ENCODE results near the gene PRKX. TPM values are rescaled to one million over a fixed set of nuclear protein-coding genes. Genes with fewer than 3 reads are reported as not detected.
A peak's percentile ranks its signal among the peaks of the same experiment; 100 is the strongest.
"Not testable (repeated sequence)": the region's sequence is repeated elsewhere in the genome, so short reads cannot be mapped to it uniquely, and the experiment has no call there.

Gene PRKX
- total RNA-seq, 4 donors from 2014 or later = 1.1 to 69.7 (median 18.1) TPM

DNA sequence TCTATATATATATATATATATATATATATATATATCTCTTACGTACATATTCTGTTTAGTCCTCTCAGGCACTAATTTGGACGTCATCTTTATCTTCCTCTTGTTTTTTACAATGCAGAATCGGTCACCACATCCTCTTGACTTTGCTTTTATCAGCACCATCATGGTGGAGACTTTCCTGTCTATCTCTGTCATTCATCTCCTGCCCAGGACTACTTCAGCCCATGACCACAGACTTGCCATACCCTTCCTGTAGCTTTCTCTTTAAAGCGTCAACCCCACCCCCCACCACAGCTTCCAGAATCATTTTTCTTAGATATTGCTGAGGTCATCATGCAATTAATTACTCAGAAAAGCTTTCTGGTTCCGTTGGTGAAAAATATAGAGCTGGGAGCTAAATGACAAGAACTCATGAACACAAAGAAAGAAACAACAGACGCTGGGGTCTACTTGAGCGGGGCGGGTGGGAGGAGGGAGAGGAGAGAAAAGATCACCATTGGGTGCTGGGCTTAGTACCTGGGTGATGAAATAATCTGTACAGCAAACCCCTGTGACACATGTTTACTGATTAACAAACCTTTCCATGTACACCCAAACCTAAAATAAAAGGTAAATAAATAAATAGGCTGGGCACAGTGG lies 30.5 kb upstream of the PRKX start:
- Histone ChIP-seq H3K27me3 (no peaks in the 10 kb centered on the region), H3K4me1 (no peaks in the 10 kb centered on the region), H3K4me3 (no peak overlapping the region), H3K9me3 (no peaks in the 10 kb centered on the region), H3K36me3 (no peaks in the 10 kb centered on the region), H3K27ac (no peak overlapping the region)
- in situ Hi-C loops (cut with MboI; ENCODE audit: low pct_ligation_motif_present in 1 of 4, low pct_unique_long_range_greater_than_20kb in 1 of 4, low sequenced_read_pairs in 3 of 4) = no loop called here
- 17 to 56% methylated on average over 1 to 8 of the region's 8 CpGs for WGBS, 2 donors (ENCODE audit: low coverage in 1 of 2)
- TF ChIP-seq CTCF (IDR thresholded peaks at IDR 0.05) (no peak), EP300 (IDR thresholded peaks at IDR 0.05; ENCODE audit: low read depth) (no peak), POLR2A (IDR thresholded peaks at IDR 0.05) (no peak), POLR2AphosphoS5 (IDR thresholded peaks at IDR 0.05) (no peak)
- intact Hi-C loops (cut with DNase I; ENCODE audit: low total_unique reads) = no loop called here
- peak; percentile 9 for DNase-seq

GRCh38 chrX:3740946-3741345 lies 27.5 kb upstream of the PRKX start:
- H3K27me3 ChIP-seq; in situ Hi-C loops (cut with MboI; ENCODE audit: low pct_ligation_motif_present in 1 of 4, low pct_unique_long_range_greater_than_20kb in 1 of 4, low sequenced_read_pairs in 3 of 4): not testable (repeated sequence)

DNA sequence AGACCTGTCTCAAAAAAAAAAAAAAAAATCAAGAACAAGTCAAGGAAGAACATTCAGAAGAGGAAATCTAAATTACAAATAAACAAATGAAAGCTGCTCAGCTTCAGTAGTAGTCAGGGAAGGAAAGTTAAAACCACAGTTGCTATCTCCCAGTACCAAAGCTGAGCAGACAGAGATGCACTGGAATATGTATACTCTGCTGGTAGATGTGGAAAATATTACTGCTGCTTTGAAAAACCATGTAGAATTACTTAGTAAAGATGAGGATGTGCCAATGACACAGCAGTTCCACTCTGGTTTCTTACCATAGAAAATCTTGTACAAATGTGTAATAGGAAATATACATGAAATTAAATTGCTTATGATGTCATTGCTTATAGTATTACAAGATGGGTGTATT lies 25.1 kb upstream of the PRKX start:
- Histone ChIP-seq H3K9me3 (no peaks in the 10 kb centered on the region), H3K27me3 (no peaks in the 10 kb centered on the region), H3K27ac (no peak overlapping the region), H3K4me1 (no peaks in the 10 kb centered on the region), H3K4me3 (no peak overlapping the region), H3K36me3 (no peaks in the 10 kb centered on the region)
- in situ Hi-C loops (cut with MboI; ENCODE audit: low pct_ligation_motif_present in 1 of 4, low pct_unique_long_range_greater_than_20kb in 1 of 4, low sequenced_read_pairs in 3 of 4) = no loop called here
- intact Hi-C loops (cut with DNase I; ENCODE audit: low total_unique reads) = loop anchor here (10.0 kb wide), 1 partner anchor 56 kb away; no protein-coding TSS in a partner anchor
- TF ChIP-seq EP300 (IDR thresholded peaks at IDR 0.05; ENCODE audit: low read depth) (no peak), CTCF (IDR thresholded peaks at IDR 0.05) (no peak), POLR2AphosphoS5 (IDR thresholded peaks at IDR 0.05) (no peak), POLR2A (IDR thresholded peaks at IDR 0.05) (no peak)
- DNase-seq = no peak

More at GRCh38 chrX:3740946-3741345, 27.5 kb upstream of the PRKX start:
- H3K4me3 ChIP-seq; DNase-seq; H3K27ac ChIP-seq; H3K4me1 ChIP-seq; H3K36me3 ChIP-seq; H3K9me3 ChIP-seq; intact Hi-C loops (cut with DNase I; ENCODE audit: low total_unique reads): not testable (repeated sequence)
- 92% methylated on average over 8 of the region's 8 CpGs; no CpG with 5 or more reads in 1 of the 2 donors for WGBS, 2 donors (ENCODE audit: low coverage in 1 of 2)

- H3K4me3 ChIP-seq; H3K36me3 ChIP-seq; H3K27ac ChIP-seq; in situ Hi-C loops (cut with MboI; ENCODE audit: low pct_ligation_motif_present in 1 of 4, low pct_unique_long_range_greater_than_20kb in 1 of 4, low sequenced_read_pairs in 3 of 4); H3K9me3 ChIP-seq; H3K4me1 ChIP-seq; DNase-seq; H3K27me3 ChIP-seq: not testable (repeated sequence)
- WGBS, 2 donors (ENCODE audit: low coverage in 1 of 2) = 91 to 100% methylated on average over 2 to 11 of the region's 11 CpGs
- intact Hi-C loops (cut with DNase I; ENCODE audit: low total_unique reads) = loop anchor here (10.0 kb wide), 1 partner anchor 58 kb away; no protein-coding TSS in a partner anchor
These were observed 23.1 kb upstream of the PRKX start for GRCh38 chrX:3736536-3736935.

DNA sequence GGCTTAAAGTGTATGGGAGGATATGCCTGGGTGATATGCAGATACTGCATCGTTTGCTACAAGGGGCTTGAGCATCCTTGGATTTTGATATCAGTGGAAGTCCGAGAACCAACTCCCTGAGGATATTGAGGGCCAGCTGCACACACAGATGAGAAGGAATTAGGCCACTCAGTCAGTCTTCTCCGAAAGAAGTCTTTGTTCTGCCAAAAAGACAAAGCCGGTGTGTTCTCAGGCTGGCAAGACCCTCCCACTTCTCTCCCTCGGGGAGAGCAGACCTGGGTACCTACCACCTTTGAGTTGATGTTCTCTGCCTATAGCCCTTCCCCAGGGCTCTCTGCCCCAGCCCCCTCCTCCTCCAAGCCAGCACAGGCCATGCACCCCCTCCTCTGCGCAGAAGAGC lies 22.4 kb upstream of the PRKX start:
- WGBS, 2 donors (ENCODE audit: low coverage in 1 of 2) = 71% methylated on average over 6 of the region's 6 CpGs; no CpG with 5 or more reads in 1 of the 2 donors
- H3K4me1 ChIP-seq; H3K9me3 ChIP-seq; H3K27ac ChIP-seq; H3K27me3 ChIP-seq; DNase-seq; H3K4me3 ChIP-seq; in situ Hi-C loops (cut with MboI; ENCODE audit: low pct_ligation_motif_present in 1 of 4, low pct_unique_long_range_greater_than_20kb in 1 of 4, low sequenced_read_pairs in 3 of 4); H3K36me3 ChIP-seq: not testable (repeated sequence)
- intact Hi-C loops (cut with DNase I; ENCODE audit: low total_unique reads) = loop anchor here (10.0 kb wide), 1 partner anchor 59 kb away; no protein-coding TSS in a partner anchor

- H3K4me1 ChIP-seq; H3K4me3 ChIP-seq; DNase-seq; H3K27me3 ChIP-seq; H3K9me3 ChIP-seq; in situ Hi-C loops (cut with MboI; ENCODE audit: low pct_ligation_motif_present in 1 of 4, low pct_unique_long_range_greater_than_20kb in 1 of 4, low sequenced_read_pairs in 3 of 4); H3K27ac ChIP-seq; H3K36me3 ChIP-seq: not testable (repeated sequence)
- intact Hi-C loops (cut with DNase I; ENCODE audit: low total_unique reads) = loop anchor here (10.0 kb wide), 1 partner anchor 60 kb away; no protein-coding TSS in a partner anchor
- 80% methylated on average over 4 of the region's 4 CpGs; no CpG with 5 or more reads in 1 of the 2 donors for WGBS, 2 donors (ENCODE audit: low coverage in 1 of 2)
These were observed 21.0 kb upstream of the PRKX start for GRCh38 chrX:3734456-3734855.

Data from transverse colon (tissue), 4 donors.